Measurements from ENCODE around the gene PTPRN2. TPM values are rescaled to one million over a fixed set of nuclear protein-coding genes. Genes with fewer than 3 reads are reported as not detected.
A peak's percentile ranks its signal among the peaks of the same experiment; 100 is the strongest.

The PTPRN2 gene
- total RNA-seq, 1 donor from 2014 or later: 32.2 TPM

DNA sequence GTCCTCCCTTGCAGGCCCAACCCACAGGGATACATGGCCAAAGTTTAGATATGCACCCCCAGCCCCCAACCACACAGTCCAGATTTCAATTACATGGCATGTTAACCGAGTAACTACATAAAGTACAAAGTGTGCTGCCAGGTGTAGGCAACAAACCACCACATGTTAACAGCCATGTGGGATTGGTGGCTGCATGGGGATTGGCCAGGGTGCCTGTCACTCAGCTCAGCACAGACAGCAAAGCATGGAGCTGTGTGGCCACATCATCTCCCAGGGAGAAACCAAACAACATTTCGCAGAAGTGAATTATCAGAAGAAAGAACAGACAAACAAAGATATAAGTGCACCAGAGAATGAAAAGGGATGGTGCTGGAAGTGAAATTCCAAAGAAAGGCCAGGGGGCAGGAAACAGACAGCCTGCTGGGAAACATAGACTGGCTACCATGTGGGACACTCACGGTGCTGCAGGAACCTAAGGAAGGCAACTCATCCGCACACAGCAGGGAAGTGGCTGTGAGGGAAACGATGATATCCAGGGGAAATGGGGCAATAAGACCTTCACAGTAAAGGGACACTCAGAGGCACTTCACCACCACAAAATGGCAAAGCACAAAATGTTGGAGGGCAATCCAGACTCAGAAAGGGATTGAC lies 171.2 kb downstream of the PTPRN2 start:
- no peak for DNase-seq (ENCODE audit: low read depth, low spot score)
- H3K4me3 Mint-ChIP-seq: no peak overlapping the region
- peak overlapping the region; percentile 48 for H3K27ac Mint-ChIP-seq (ENCODE audit: unreplicated experiment)
- peaks cover 8% of the 10 kb centered on the region for H3K9me3 Mint-ChIP-seq
- TF ChIP-seq CTCF (conservative IDR thresholded peaks at IDR 0.05): no peak
- H3K4me1 Mint-ChIP-seq: peaks cover 14% of the 10 kb centered on the region
- no peaks in the 10 kb centered on the region for H3K27me3 Mint-ChIP-seq (ENCODE audit: low read depth)
- H3K36me3 Mint-ChIP-seq (ENCODE audit: low read depth): no peaks in the 10 kb centered on the region

GRCh38 chr7:158415316-158415715 lies 172.3 kb downstream of the PTPRN2 start:
- H3K27me3 Mint-ChIP-seq (ENCODE audit: low read depth): no peaks in the 10 kb centered on the region
- H3K27ac Mint-ChIP-seq (ENCODE audit: unreplicated experiment): no peak overlapping the region
- no peaks in the 10 kb centered on the region for H3K36me3 Mint-ChIP-seq (ENCODE audit: low read depth)
- peaks cover 14% of the 10 kb centered on the region for H3K4me1 Mint-ChIP-seq
- no peak for TF ChIP-seq CTCF (conservative IDR thresholded peaks at IDR 0.05)
- H3K4me3 Mint-ChIP-seq: no peak overlapping the region
- peaks cover 8% of the 10 kb centered on the region for H3K9me3 Mint-ChIP-seq
- no peak for DNase-seq (ENCODE audit: low read depth, low spot score)

DNA sequence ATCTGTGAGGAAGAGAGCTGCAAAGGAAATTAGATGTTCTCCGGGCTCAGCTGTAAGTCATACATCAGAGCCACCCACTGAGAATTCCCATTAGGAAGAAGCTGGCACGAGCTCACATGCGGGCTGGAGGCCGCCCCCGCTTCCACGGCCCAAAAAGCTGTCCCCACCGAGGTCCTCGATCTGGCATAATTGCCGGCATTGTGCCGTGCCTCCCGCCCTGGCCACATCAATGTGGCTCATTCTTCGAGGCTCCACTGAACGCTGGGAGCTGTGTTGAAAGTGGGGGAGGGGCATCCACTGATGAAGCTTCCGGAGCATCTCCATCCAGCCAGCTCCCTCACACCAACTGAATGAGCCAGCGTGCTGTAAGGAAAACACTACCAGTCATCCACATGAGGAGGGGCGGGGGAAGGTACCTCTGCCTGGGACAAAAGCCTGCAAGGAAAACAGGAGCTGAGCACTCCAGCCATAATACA lies 173.1 kb downstream of the PTPRN2 start:
- H3K27me3 Mint-ChIP-seq (ENCODE audit: low read depth): no peaks in the 10 kb centered on the region
- H3K27ac Mint-ChIP-seq (ENCODE audit: unreplicated experiment): peak overlapping the region; percentile 72
- DNase-seq (ENCODE audit: low read depth, low spot score): peak; percentile 27
- H3K9me3 Mint-ChIP-seq: peaks cover 8% of the 10 kb centered on the region
- TF ChIP-seq CTCF (conservative IDR thresholded peaks at IDR 0.05): no peak
- H3K36me3 Mint-ChIP-seq (ENCODE audit: low read depth): no peaks in the 10 kb centered on the region
- H3K4me3 Mint-ChIP-seq: no peak overlapping the region
- H3K4me1 Mint-ChIP-seq: peaks cover 14% of the 10 kb centered on the region

GRCh38 chr7:158414002-158414401 lies 173.6 kb downstream of the PTPRN2 start:
- H3K4me1 Mint-ChIP-seq: peaks cover 14% of the 10 kb centered on the region
- H3K27ac Mint-ChIP-seq (ENCODE audit: unreplicated experiment): peak overlapping the region; percentile 71
- DNase-seq (ENCODE audit: low read depth, low spot score): no peak
- peak overlapping the region; percentile 44 for H3K4me3 Mint-ChIP-seq
- no peak for TF ChIP-seq CTCF (conservative IDR thresholded peaks at IDR 0.05)
- no peaks in the 10 kb centered on the region for H3K36me3 Mint-ChIP-seq (ENCODE audit: low read depth)
- H3K9me3 Mint-ChIP-seq: peaks cover 8% of the 10 kb centered on the region
- no peaks in the 10 kb centered on the region for H3K27me3 Mint-ChIP-seq (ENCODE audit: low read depth)

DNA sequence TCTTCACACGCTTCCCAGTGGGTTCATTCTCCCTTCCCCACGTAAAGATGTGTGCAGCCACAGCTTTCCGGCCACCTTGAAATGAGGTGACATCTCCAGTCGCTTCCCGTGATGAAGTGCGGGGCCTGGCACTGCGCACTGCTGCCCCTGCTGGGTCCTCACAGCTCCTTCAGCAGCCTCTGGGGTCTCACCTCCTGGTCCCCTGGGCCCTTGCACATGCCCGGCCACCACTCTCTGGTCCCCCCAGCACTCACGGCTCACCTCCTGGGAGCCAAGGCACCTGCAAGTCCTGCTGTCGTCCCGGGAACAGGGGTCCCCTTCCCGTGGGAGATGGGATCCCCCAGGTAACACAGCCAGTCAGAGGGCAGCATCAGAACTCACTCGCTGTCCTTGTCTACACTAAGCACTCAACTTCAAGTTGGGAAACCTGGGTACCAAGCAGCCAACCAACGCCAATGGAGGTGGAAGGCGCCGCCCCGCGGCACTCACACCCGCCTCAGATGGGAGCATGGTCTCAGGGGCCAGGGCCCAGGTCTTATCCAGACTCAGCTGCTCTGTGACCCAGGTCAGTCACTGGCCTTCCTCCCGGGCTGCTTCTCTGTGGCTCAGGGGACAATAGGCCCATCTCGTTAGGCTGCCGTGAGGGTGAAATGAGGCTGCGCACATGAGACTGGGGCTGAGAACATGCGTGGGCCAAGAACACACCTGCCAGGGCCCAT lies 176.2 kb downstream of the PTPRN2 start:
- peaks cover 2% of the 10 kb centered on the region for H3K9me3 Mint-ChIP-seq
- DNase-seq (ENCODE audit: low read depth, low spot score): no peak
- no peak for TF ChIP-seq CTCF (conservative IDR thresholded peaks at IDR 0.05)
- no peak overlapping the region for H3K4me3 Mint-ChIP-seq
- no peaks in the 10 kb centered on the region for H3K27me3 Mint-ChIP-seq (ENCODE audit: low read depth)
- no peak overlapping the region for H3K27ac Mint-ChIP-seq (ENCODE audit: unreplicated experiment)
- peaks cover 14% of the 10 kb centered on the region for H3K4me1 Mint-ChIP-seq
- no peaks in the 10 kb centered on the region for H3K36me3 Mint-ChIP-seq (ENCODE audit: low read depth)
